ENCODE measurements around the gene OGA. TPM values are rescaled to one million over a fixed set of nuclear protein-coding genes. Genes with fewer than 3 reads are reported as not detected.

The OGA gene
- total RNA-seq, 4 donors from 2014 or later = 70.0 to 214 (median 127) TPM

DNA sequence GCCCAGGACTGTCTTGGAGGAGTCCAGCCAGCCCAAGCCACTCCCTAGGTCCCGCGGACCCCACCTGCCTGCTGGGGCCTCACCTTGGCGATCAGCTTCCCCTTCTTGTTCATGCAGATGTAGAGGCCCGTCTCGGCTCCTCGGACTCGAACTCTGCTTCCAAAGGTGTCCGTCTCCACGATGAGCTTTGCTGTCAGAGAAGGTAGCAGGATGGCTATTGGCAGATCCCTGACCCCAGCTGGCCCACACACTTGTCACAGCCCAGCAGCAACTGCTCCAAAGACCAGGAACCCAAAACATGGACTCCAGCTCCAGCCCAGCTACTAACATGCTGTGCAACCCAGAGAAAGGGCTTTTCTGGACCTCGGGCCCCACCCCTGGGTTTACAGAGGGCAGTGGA lies 46.9 kb downstream of the OGA start:
- ATAC-seq (ENCODE audit: low FRiP score) = no peak
- TF ChIP-seq, protein P1, sequence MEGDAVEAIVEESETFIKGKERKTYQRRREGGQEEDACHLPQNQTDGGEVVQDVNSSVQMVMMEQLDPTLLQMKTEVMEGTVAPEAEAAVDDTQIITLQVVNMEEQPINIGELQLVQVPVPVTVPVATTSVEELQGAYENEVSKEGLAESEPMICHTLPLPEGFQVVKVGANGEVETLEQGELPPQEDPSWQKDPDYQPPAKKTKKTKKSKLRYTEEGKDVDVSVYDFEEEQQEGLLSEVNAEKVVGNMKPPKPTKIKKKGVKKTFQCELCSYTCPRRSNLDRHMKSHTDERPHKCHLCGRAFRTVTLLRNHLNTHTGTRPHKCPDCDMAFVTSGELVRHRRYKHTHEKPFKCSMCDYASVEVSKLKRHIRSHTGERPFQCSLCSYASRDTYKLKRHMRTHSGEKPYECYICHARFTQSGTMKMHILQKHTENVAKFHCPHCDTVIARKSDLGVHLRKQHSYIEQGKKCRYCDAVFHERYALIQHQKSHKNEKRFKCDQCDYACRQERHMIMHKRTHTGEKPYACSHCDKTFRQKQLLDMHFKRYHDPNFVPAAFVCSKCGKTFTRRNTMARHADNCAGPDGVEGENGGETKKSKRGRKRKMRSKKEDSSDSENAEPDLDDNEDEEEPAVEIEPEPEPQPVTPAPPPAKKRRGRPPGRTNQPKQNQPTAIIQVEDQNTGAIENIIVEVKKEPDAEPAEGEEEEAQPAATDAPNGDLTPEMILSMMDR (IDR thresholded peaks at IDR 0.05) = no peak
- DNase-seq (ENCODE audit: low spot score) = no peak

DNA sequence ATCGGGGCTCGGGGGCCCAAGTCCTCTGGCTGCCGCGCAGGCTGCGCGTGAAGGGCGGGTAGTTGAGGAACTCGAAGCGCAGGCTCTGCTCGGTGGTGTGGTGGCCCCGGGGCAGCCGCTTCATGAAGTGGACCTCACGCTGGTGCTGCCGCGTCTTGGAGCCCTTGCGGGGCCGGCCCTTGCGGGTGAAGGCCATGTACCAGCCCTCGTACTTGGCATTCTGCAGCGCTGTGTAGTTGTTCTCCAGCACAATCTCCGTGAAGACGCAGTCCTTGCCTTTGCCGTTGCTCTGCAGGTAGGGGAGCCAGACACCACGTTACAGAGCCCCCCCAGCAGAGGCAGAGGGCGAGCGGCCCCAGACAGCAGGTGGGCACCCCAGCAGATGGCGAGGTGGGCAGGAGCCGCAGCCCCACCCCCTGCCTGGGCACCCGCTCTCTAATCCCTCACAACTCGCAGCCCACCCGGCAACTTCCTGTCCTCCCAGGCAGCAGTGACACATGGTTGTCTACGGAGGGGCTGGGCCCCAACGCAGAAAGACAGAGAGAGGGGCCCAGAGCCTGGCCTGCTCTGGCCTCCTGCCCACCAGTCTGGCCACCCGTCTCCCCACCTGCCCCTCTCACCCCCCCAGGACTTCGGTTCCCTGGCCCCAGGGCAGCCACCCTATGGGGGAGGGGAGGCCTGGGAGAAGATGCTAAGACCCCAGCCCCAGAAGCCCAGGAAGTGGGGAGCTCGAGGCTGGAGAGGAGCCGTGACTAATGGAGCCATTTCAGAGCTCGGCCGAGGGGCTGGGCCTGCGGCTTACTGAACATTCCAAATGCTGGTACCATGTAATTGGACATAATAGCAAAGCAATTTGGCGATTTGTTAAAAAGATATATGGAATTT lies 47.7 kb downstream of the OGA start:
- ATAC-seq (ENCODE audit: low FRiP score) = no peak
- TF ChIP-seq, protein P1 (IDR thresholded peaks at IDR 0.05) = no peak
- DNase-seq (ENCODE audit: low spot score) = no peak

DNA sequence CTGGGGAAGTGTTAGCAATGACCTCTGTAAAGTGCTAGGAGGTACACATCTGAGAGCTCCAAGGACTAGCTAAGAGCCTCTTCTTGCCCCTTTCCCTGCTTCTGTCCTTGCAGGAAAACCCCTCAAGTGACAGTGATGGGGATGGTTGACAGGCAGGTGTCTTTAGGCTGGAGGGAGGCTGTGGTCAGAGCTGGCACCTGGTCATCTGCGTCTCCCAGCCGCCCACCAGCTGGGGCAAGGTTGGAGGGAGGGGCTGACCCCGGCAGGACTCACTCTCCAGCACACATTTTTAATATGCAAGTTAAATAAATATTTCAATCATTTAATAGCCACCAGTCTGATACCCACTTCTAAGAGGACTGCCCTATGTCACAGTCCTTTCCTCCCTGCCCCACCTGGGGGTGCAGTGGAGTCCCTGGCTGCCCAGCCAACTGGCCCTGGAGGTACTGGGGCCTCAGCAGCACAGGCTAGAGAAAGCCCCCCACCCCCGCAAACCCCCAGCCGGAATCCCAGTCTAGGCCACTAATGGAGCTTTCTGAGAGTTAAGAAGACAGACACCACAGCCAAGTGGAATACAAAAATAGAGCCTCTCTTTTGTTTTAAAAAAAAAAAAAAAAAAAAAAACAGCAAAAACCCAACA lies 48.6 kb downstream of the OGA start:
- DNase-seq (ENCODE audit: low spot score) = no peak
- TF ChIP-seq, protein P1 (IDR thresholded peaks at IDR 0.05) = no peak
- ATAC-seq (ENCODE audit: low FRiP score) = no peak

DNA sequence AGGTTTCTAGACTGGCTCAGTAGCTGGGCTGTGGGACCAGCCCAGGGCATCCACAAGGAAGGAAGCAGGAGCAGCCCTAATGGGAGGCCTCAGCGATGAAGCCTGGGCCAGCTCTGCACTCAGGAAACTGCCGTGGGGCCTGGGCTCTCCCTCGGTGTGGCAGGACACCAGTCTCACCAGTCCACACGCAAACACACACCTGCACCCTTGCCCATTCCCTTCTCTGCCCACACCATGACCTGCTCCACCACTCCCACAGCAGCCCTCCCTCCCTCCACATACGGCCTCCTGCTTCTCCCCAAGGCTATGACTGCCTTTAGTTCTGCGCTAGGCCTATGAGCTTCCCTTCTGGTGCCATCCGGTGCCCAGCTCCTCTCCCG lies 49.5 kb downstream of the OGA start:
- no peak for ATAC-seq (ENCODE audit: low FRiP score)
- TF ChIP-seq, protein P1 (IDR thresholded peaks at IDR 0.05) = no peak
- no peak for DNase-seq (ENCODE audit: low spot score)

DNA sequence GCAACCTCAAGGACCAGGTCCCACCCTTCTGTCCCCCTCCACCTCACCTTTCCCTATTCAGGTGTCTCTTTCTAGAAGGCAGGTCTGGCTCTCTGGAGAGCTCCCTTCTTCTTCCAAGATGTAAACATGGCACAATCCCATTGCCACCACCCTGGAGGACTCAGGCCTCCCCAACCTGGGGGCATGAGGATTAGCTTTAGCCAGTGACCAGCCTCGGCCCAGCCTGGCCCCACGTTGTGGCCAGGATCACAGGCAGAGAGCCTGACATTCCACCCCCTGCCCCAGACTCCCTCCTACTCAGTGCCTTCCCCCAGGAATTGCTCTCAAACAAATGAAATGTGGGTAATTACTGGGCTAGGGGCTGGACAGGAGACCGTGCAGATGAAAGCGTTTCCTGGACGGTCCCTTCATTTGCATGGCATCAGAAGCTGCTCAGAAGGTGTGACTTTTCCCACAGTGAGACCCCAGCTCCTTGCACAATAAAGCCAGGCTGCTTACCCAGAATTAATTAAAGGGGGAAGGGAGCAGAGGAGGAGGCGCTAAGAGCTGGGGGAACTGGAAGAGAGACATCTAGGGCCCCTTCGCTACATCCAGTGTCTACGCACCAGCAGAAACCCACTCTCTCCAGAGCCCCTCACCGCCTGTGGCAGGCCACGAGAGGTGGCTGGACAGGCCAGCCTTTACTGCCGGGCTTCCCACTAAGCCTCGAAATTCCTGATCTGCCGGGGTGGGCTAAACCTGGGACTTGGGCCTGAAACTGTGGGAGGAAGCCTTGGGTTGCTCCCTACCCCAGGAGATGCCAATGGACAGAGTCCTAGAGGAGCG lies 50.1 kb downstream of the OGA start:
- ATAC-seq (ENCODE audit: low FRiP score) (no peak), DNase-seq (ENCODE audit: low spot score) (no peak)
- TF ChIP-seq, protein P1 (IDR thresholded peaks at IDR 0.05) = no peak

DNA sequence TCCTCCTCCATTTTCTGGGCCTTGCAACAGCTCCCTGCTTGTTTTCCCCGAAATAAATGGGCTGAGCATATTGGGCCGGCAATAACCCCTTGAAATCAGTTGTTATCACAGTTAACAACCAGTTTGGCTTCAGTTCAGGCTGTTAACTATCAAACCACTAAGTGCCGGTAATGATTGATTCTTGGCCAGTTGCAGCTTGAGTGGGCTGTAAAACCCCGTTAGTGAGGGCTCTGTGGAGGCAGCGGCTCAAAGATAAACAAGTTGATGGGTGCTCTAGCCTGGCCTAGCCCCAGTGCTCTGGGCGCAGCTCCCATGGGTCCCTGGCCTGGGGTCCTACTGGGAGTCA lies 50.7 kb downstream of the OGA start:
- DNase-seq (ENCODE audit: low spot score) (no peak), ATAC-seq (ENCODE audit: low FRiP score) (no peak)
- TF ChIP-seq, protein P1 (IDR thresholded peaks at IDR 0.05) = no peak
